Measurements from ENCODE around the gene DYNC1LI1. TPM values are rescaled to one million over a fixed set of nuclear protein-coding genes. Genes with fewer than 3 reads are reported as not detected.

Gene DYNC1LI1
- total and polyA plus RNA-seq, 2 donors (not counting 1 experiment from before 2014, with no cell fraction given), result 15.0 to 38.8 TPM

- Histone ChIP-seq H3K27ac (ENCODE audit: low read length in 2 of 2) (peak overlapping the region; percentile 99), H3K4me2 (replicated peaks; ENCODE audit: low read depth, low read length, poor library complexity, severe bottlenecking) (peak overlapping the region; percentile 79), H3K27me3 (replicated peaks in 1 of 4; ENCODE audit: control extremely low read depth in 1 of 4, control insufficient read depth in 3 of 4, insufficient read depth in 4 of 4, low read length in 3 of 4) (no peaks in the 10 kb centered on the region), H3K79me2 (ENCODE audit: control insufficient read depth, insufficient read depth, low read length) (peaks cover 78% of the 10 kb centered on the region), H3K4me3 (ENCODE audit: control extremely low read depth in 1 of 5, extremely low read depth in 1 of 5, insufficient read depth in 1 of 5, low read depth in 2 of 5, low read length in 4 of 5) (peak overlapping the region; percentile 82 to 99 (median 97)), H4K20me1 (ENCODE audit: control insufficient read depth, insufficient read depth, low read length, poor library complexity, severe bottlenecking) (no peaks in the 10 kb centered on the region), H3K36me3 (replicated peaks in 1 of 2; ENCODE audit: control extremely low read depth in 1 of 2, control insufficient read depth in 1 of 2, extremely low read depth in 1 of 2, insufficient read depth in 2 of 2, low read length in 1 of 2) (peaks cover 0 to 7% of the 10 kb centered on the region in 2 experiments), H3K9me3 (ENCODE audit: control extremely low read depth in 1 of 3, control insufficient read depth in 2 of 3, insufficient read depth in 1 of 3, low read length in 2 of 3) (no peaks in the 10 kb centered on the region), H3K4me1 (ENCODE audit: control insufficient read depth in 2 of 2, insufficient read depth in 2 of 2, low read length in 2 of 2) (peaks cover 29% of the 10 kb centered on the region in 2 donors), H3K9ac (ENCODE audit: low read length) (peak overlapping the region; percentile 99), H2AFZ (ENCODE audit: insufficient read depth, low read depth, low read length, poor library complexity, severe bottlenecking) (no peak overlapping the region)
- Mint-ChIP-seq H3K4me1 (peaks cover 44% of the 10 kb centered on the region), H3K9me3 (ENCODE audit: insufficient read depth) (no peaks in the 10 kb centered on the region), H3K4me3 (peak overlapping the region; percentile 90), H3K27me3 (no peaks in the 10 kb centered on the region), H3K27ac (peak overlapping the region; percentile 93)
- 83% methylated on average over 8 of the region's 25 CpGs for WGBS (ENCODE audit: insufficient coverage)
- intact Hi-C loops (cut with micrococcal nuclease), result loop anchor here (5.0 kb wide), 1 partner anchor 34 kb away; no protein-coding TSS in a partner anchor
- TF ChIP-seq EZH2 (IDR thresholded peaks at IDR 0.05; ENCODE audit: borderline replicate concordance, insufficient read depth, low read depth, low read length, poor library complexity, severe bottlenecking) (no peak), CTCF (IDR thresholded peaks at IDR 0.05) (no peak)
- CTCF ChIA-PET, result interaction anchor here (0.6 to 2.4 kb wide), 12 partner anchors 10 to 573 kb away, joined by 3 to 12 read pairs (median 4); no protein-coding TSS in a partner anchor
- POLR2A ChIA-PET, result interaction anchor here (0.6 to 1.3 kb wide), 5 partner anchors 11 to 486 kb away, joined by 3 to 6 read pairs (median 4); partner anchors contain the start of gene CNOT10
- DNase-seq (no peak), ATAC-seq (ENCODE audit: low read depth) (no peak)
These were observed 69.5 kb downstream of the DYNC1LI1 start for GRCh38 chr3:32500880-32501782.

Data from B cell (primary cell).